ENCODE data around the gene PDXDC1. TPM values are rescaled to one million over a fixed set of nuclear protein-coding genes. Genes with fewer than 3 reads are reported as not detected.
"Not testable (repeated sequence)": the region's sequence is repeated elsewhere in the genome, so short reads cannot be mapped to it uniquely, and the experiment has no call there.

The PDXDC1 gene
- total and polyA plus RNA-seq, 9 of the 15 experiments (the other 6 are each of a cell fraction or from before 2014, with no cell fraction given): 5.1 to 95.4 (median 45.8) TPM

DNA sequence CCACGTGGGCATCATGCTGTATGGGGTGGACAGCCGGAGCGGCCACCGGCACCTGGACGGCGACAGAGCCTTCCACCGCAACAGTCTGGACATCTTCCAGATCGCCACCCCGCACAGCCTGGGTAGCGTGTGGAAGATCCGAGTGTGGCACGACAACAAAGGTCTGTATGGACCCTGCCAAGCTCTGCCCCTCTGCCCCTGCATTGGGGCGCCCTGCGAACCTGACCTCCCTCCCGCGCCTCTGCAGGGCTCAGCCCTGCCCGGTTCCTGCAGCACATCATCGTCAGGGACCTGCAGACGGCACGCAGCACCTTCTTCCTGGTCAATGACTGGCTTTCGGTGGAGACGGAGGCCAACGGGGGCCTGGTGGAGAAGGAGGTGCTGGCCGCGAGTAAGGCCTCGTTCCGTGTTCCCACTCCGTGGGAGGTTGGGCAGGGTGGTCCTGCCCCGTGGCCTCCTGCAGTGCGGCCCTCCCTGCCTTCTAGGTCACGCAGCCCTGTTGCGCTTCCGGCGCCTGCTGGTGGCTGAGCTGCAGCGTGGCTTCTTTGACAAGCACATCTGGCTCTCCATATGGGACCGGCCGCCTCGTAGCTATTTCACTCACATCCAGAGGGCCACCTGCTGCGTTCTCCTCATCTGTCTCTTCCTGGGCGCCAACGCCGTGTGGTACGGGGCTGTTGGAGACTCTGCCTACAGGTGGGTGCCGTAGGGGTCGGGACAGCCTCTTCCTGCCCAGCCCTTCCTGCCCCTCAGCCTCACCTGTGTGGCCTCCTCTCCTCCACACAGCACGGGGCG is 42.0 kb upstream of the PDXDC1 start:
- POLR2A ChIA-PET; ATAC-seq; in situ Hi-C loops (cut with MboI); intact Hi-C loops (cut with micrococcal nuclease); H3K36me3 ChIP-seq (ENCODE audit: control insufficient read depth, insufficient read depth, low read length); H2AFZ ChIP-seq (ENCODE audit: low read depth, low read length); H3K27ac ChIP-seq (ENCODE audit: extremely low read depth, low read depth, low read length); H4K20me1 ChIP-seq (replicated peaks; ENCODE audit: control insufficient read depth, insufficient read depth, low read length); H3K27me3 ChIP-seq (ENCODE audit: control insufficient read depth in 2 of 2, insufficient read depth in 2 of 2, low read length in 2 of 2); H3K9me1 ChIP-seq (ENCODE audit: control insufficient read depth, insufficient read depth, low read length); DNase-seq (ENCODE audit: extremely low read depth in 1 of 4, low spot score in 3 of 4); BruUV-seq (replicated peaks); H3K9me3 ChIP-seq (replicated peaks; ENCODE audit: control insufficient read depth, insufficient read depth, low read depth, low read length); CTCF ChIA-PET (ENCODE audit: low intra/inter-chr PET ratio); H3K79me2 ChIP-seq (ENCODE audit: control insufficient read depth, insufficient read depth, low read length); H3K4me2 ChIP-seq (ENCODE audit: insufficient read depth, low read length); FAIRE-seq; H3K4me1 ChIP-seq (replicated peaks in 1 of 2; ENCODE audit: control insufficient read depth in 2 of 2, insufficient read depth in 2 of 2, low read length in 2 of 2); H3K9ac ChIP-seq (ENCODE audit: insufficient read depth in 1 of 2, low read depth in 2 of 2, low read length in 2 of 2); H3K4me3 ChIP-seq: not testable (repeated sequence)
- WGBS (ENCODE audit: insufficient coverage, low coverage, missing lambda C conversion rate): 68% methylated on average over 14 of the region's 47 CpGs

DNA sequence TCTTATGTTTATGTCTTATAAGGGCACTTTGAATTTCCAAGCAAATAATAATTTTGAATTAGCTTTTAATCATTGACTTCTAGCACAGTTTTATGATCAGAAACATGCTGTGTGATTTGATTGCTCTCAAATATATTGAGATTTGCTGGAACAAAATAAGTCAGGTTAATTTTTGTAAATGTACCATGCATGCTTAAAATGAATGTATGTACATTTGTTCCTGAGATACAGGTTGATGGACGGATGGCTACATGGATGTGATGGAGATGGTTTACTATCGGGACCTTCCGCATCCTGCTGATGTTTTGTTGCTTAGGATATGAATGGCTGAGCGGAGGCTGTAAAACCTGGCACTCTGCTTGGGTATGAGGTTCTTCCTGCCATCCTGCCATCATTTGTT is 37.7 kb upstream of the PDXDC1 start, which contains the start of gene NPIPA1:
TSS of gene NPIPA1 (plus strand) at position 301 of the 400 bp plus-strand sequence. CDS start at position 301, 0 bp downstream.
- H4K20me1 ChIP-seq (replicated peaks; ENCODE audit: control insufficient read depth, insufficient read depth, low read length); H3K9ac ChIP-seq (ENCODE audit: insufficient read depth in 1 of 2, low read depth in 2 of 2, low read length in 2 of 2); H3K4me3 ChIP-seq; in situ Hi-C loops (cut with MboI); H3K79me2 ChIP-seq (ENCODE audit: control insufficient read depth, insufficient read depth, low read length); H3K36me3 ChIP-seq (ENCODE audit: control insufficient read depth, insufficient read depth, low read length); CTCF ChIA-PET (ENCODE audit: low intra/inter-chr PET ratio); H3K27ac ChIP-seq (ENCODE audit: extremely low read depth, low read depth, low read length); H2AFZ ChIP-seq (ENCODE audit: low read depth, low read length); ATAC-seq; FAIRE-seq; DNase-seq (ENCODE audit: extremely low read depth in 1 of 4, low spot score in 3 of 4); H3K9me3 ChIP-seq (replicated peaks; ENCODE audit: control insufficient read depth, insufficient read depth, low read depth, low read length); H3K4me2 ChIP-seq (ENCODE audit: insufficient read depth, low read length); H3K9me1 ChIP-seq (ENCODE audit: control insufficient read depth, insufficient read depth, low read length); H3K27me3 ChIP-seq (ENCODE audit: control insufficient read depth in 2 of 2, insufficient read depth in 2 of 2, low read length in 2 of 2); POLR2A ChIA-PET; H3K4me1 ChIP-seq (replicated peaks in 1 of 2; ENCODE audit: control insufficient read depth in 2 of 2, insufficient read depth in 2 of 2, low read length in 2 of 2); BruUV-seq (replicated peaks); intact Hi-C loops (cut with micrococcal nuclease): not testable (repeated sequence)
- no CpG with 5 or more reads among the region's 4 CpGs for WGBS (ENCODE audit: insufficient coverage, low coverage, missing lambda C conversion rate)

DNA sequence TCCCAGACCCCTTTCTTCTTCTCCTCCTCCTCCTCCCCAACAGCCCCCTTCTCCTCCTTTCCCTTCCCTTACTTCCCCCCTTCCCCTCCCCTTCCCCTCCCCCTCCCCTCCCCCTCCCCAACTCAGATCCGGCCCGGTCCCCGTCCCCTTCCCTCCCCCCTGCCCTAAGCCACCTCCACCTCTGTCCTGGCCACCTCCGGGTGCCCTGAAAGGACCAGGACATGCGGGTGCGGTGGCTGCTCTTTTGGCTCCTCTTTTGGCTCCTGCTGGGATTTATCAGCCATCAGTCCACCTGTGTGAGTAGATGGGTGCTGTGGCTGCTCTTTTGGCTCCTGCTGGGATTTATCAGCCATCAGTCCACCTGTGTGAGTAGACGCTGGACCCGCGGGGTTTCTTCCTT is 36.8 kb upstream of the PDXDC1 start:
- H3K9me1 ChIP-seq (ENCODE audit: control insufficient read depth, insufficient read depth, low read length); H4K20me1 ChIP-seq (replicated peaks; ENCODE audit: control insufficient read depth, insufficient read depth, low read length); FAIRE-seq; H3K36me3 ChIP-seq (ENCODE audit: control insufficient read depth, insufficient read depth, low read length); H3K79me2 ChIP-seq (ENCODE audit: control insufficient read depth, insufficient read depth, low read length); H3K9ac ChIP-seq (ENCODE audit: insufficient read depth in 1 of 2, low read depth in 2 of 2, low read length in 2 of 2); ATAC-seq; BruUV-seq (replicated peaks); POLR2A ChIA-PET; intact Hi-C loops (cut with micrococcal nuclease); CTCF ChIA-PET (ENCODE audit: low intra/inter-chr PET ratio); H3K27me3 ChIP-seq (ENCODE audit: control insufficient read depth in 2 of 2, insufficient read depth in 2 of 2, low read length in 2 of 2); in situ Hi-C loops (cut with MboI); H3K4me1 ChIP-seq (replicated peaks in 1 of 2; ENCODE audit: control insufficient read depth in 2 of 2, insufficient read depth in 2 of 2, low read length in 2 of 2); DNase-seq (ENCODE audit: extremely low read depth in 1 of 4, low spot score in 3 of 4); H3K4me3 ChIP-seq; H3K9me3 ChIP-seq (replicated peaks; ENCODE audit: control insufficient read depth, insufficient read depth, low read depth, low read length); H3K4me2 ChIP-seq (ENCODE audit: insufficient read depth, low read length); H2AFZ ChIP-seq (ENCODE audit: low read depth, low read length); H3K27ac ChIP-seq (ENCODE audit: extremely low read depth, low read depth, low read length): not testable (repeated sequence)
- WGBS (ENCODE audit: insufficient coverage, low coverage, missing lambda C conversion rate): 44% methylated on average over 3 of the region's 9 CpGs

DNA sequence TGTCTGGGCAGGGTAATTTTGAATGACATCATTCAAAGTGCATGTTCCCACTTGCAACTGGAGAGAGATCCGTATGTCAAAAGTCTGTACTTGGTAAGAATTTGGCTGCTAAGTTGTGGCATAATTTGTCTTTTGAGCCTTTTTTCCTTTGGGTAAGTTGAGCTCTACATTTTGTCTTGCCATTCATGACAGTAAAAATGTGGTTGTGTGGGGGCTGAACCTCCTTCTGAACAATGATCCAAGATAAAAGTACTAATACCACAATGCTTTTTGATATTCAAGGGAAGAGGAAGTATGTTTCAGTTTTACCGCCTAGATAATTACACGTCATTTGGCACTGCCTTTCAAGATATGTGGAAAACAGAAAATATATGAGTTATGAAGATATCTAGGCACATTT is 32.1 kb upstream of the PDXDC1 start:
- not testable (repeated sequence) for ATAC-seq; BruUV-seq (replicated peaks)

More for the DNA sequence above, 32.1 kb upstream of the PDXDC1 start:
- in situ Hi-C loops (cut with MboI); POLR2A ChIA-PET; H3K9ac ChIP-seq (ENCODE audit: insufficient read depth in 1 of 2, low read depth in 2 of 2, low read length in 2 of 2); H3K4me2 ChIP-seq (ENCODE audit: insufficient read depth, low read length); H3K9me3 ChIP-seq (replicated peaks; ENCODE audit: control insufficient read depth, insufficient read depth, low read depth, low read length); intact Hi-C loops (cut with micrococcal nuclease); H3K9me1 ChIP-seq (ENCODE audit: control insufficient read depth, insufficient read depth, low read length); H4K20me1 ChIP-seq (replicated peaks; ENCODE audit: control insufficient read depth, insufficient read depth, low read length); CTCF ChIA-PET (ENCODE audit: low intra/inter-chr PET ratio); H3K27ac ChIP-seq (ENCODE audit: extremely low read depth, low read depth, low read length); H3K4me1 ChIP-seq (replicated peaks in 1 of 2; ENCODE audit: control insufficient read depth in 2 of 2, insufficient read depth in 2 of 2, low read length in 2 of 2); H2AFZ ChIP-seq (ENCODE audit: low read depth, low read length); FAIRE-seq; H3K36me3 ChIP-seq (ENCODE audit: control insufficient read depth, insufficient read depth, low read length); H3K27me3 ChIP-seq (ENCODE audit: control insufficient read depth in 2 of 2, insufficient read depth in 2 of 2, low read length in 2 of 2); H3K79me2 ChIP-seq (ENCODE audit: control insufficient read depth, insufficient read depth, low read length); H3K4me3 ChIP-seq; DNase-seq (ENCODE audit: extremely low read depth in 1 of 4, low spot score in 3 of 4): not testable (repeated sequence)
- 19% methylated on average over 3 of the region's 3 CpGs for WGBS (ENCODE audit: insufficient coverage, low coverage, missing lambda C conversion rate)

Measured in K562 (cell line).